NCI-H510A (cell line): Measurements from ENCODE around the gene CNGA2.
"Not testable (repeated sequence)": the region's sequence is repeated elsewhere in the genome, so short reads cannot be mapped to it uniquely, and the experiment has no call there.

ENCODE experiments used
- DNase-seq: peaks from one replicate; lab custom pipeline; 2025; lab: John Stamatoyannopoulos, UW

The CNGA2 gene

GRCh38 chrX:151734446-151734845, at the start of gene CNGA2:
TSS of gene CNGA2 (plus strand) at chrX:151734746. CDS start at chrX:151738484, 3,738 bp downstream.
- no peak for DNase-seq

GRCh38 chrX:151687635-151688034, 46.9 kb upstream of the CNGA2 start:
- no peak for DNase-seq

- no peak for DNase-seq
Observed at GRCh38 chrX:151688695-151689094, 45.9 kb upstream of the CNGA2 start.

- DNase-seq = no peak
Observed at GRCh38 chrX:151692825-151693224, 41.7 kb upstream of the CNGA2 start.

GRCh38 chrX:151694121-151694520, 40.4 kb upstream of the CNGA2 start:
- DNase-seq = no peak

- no peak for DNase-seq
Observed at GRCh38 chrX:151694661-151695582, 39.6 kb upstream of the CNGA2 start, which contains the start of gene PRRG3. TSS of gene PRRG3 (plus strand) at chrX:151695458. CDS start at chrX:151698815, 3,357 bp downstream.

GRCh38 chrX:151695583-151696340, 38.8 kb upstream of the CNGA2 start:
- DNase-seq = no peak

- not testable (repeated sequence) for DNase-seq
Observed at GRCh38 chrX:151697082-151697481, 37.5 kb upstream of the CNGA2 start.

GRCh38 chrX:151697522-151697921, 37.0 kb upstream of the CNGA2 start:
- no peak for DNase-seq

GRCh38 chrX:151698485-151698884, 36.1 kb upstream of the CNGA2 start:
- no peak for DNase-seq

GRCh38 chrX:151699746-151700145, 34.8 kb upstream of the CNGA2 start:
- no peak for DNase-seq

GRCh38 chrX:151700581-151700980, 34.0 kb upstream of the CNGA2 start:
- DNase-seq = no peak

- DNase-seq = no peak
Observed at GRCh38 chrX:151701071-151701470, 33.5 kb upstream of the CNGA2 start.

GRCh38 chrX:151701531-151701930, 33.0 kb upstream of the CNGA2 start:
- no peak for DNase-seq

- no peak for DNase-seq
Observed at GRCh38 chrX:151702026-151702714, 32.4 kb upstream of the CNGA2 start.

GRCh38 chrX:151702741-151703340, 31.7 kb upstream of the CNGA2 start:
- no peak for DNase-seq

- DNase-seq = no peak
Observed at GRCh38 chrX:151703487-151703886, 31.1 kb upstream of the CNGA2 start.

GRCh38 chrX:151704041-151704663, 30.4 kb upstream of the CNGA2 start:
- DNase-seq = no peak

- no peak for DNase-seq
Observed at GRCh38 chrX:151708821-151709220, 25.7 kb upstream of the CNGA2 start.

- no peak for DNase-seq
Observed at GRCh38 chrX:151710457-151710856, 24.1 kb upstream of the CNGA2 start.

GRCh38 chrX:151711154-151711553, 23.4 kb upstream of the CNGA2 start:
- DNase-seq = no peak
